ENCODE data around the gene GRWD1.

GRWD1 gene

GRCh38 chr19:48445606-48446481, at the start of gene GRWD1:
Gene GRWD1 (plus strand): TSS chr19:48445983. CDS start chr19:48446006, 23 bp downstream.
- no peak for TF ChIP-seq CEBPB (IDR thresholded peaks at IDR 0.05)
- TF ChIP-seq USF1 (IDR thresholded peaks at IDR 0.05), result peak; percentile 53; the same call in 1 of the 2 replicates
- 0 out of 2 replicates have a peak, but pooled peaks have one; percentile 9 for TF ChIP-seq TEAD4 (IDR thresholded peaks at IDR 0.05)
- TF ChIP-seq MAX (IDR thresholded peaks at IDR 0.05), result peak; percentile 98
- peak; percentile 89 for TF ChIP-seq TAF1 (IDR thresholded peaks at IDR 0.05; ENCODE audit: low read depth)
- TF ChIP-seq YY1 (IDR thresholded peaks at IDR 0.05; ENCODE audit: low read depth), result peak; percentile 97
- TF ChIP-seq CREB1 (IDR thresholded peaks at IDR 0.05; ENCODE audit: low read depth), result peak; percentile 85
- TF ChIP-seq EGR1 (IDR thresholded peaks at IDR 0.05), result no peak
- no peak for TF ChIP-seq EP300 (IDR thresholded peaks at IDR 0.05; ENCODE audit: borderline replicate concordance)

- no peak for TF ChIP-seq FOXM1 (IDR thresholded peaks at IDR 0.05; ENCODE audit: borderline replicate concordance, low read depth)
- TF ChIP-seq EP300 (IDR thresholded peaks at IDR 0.05; ENCODE audit: borderline replicate concordance), result no peak
- no peak for TF ChIP-seq TCF12 (IDR thresholded peaks at IDR 0.05; ENCODE audit: low read depth)
- no peak for TF ChIP-seq TEAD4 (IDR thresholded peaks at IDR 0.05)
- no peak for TF ChIP-seq EGR1 (IDR thresholded peaks at IDR 0.05)
- TF ChIP-seq ZBTB7A (IDR thresholded peaks at IDR 0.05; ENCODE audit: low read depth), result no peak
- no peak for TF ChIP-seq CEBPB (IDR thresholded peaks at IDR 0.05)
- no peak for TF ChIP-seq MAX (IDR thresholded peaks at IDR 0.05)
- TF ChIP-seq NFIC (IDR thresholded peaks at IDR 0.05), result no peak
- TF ChIP-seq USF1 (IDR thresholded peaks at IDR 0.05), result no peak
- no peak for TF ChIP-seq YY1 (IDR thresholded peaks at IDR 0.05; ENCODE audit: low read depth)
- no peak for TF ChIP-seq RAD21 (IDR thresholded peaks at IDR 0.05; ENCODE audit: low read depth)
- no peak for TF ChIP-seq TAF1 (IDR thresholded peaks at IDR 0.05; ENCODE audit: low read depth)
- no peak for TF ChIP-seq REST (IDR thresholded peaks at IDR 0.05; ENCODE audit: low read depth)
- no peak for TF ChIP-seq CREB1 (IDR thresholded peaks at IDR 0.05; ENCODE audit: low read depth)
Measured at GRCh38 chr19:48396016-48396823, 49.6 kb upstream of the GRWD1 start.

GRCh38 chr19:48396824-48397176, 49.0 kb upstream of the GRWD1 start:
- no peak for TF ChIP-seq TAF1 (IDR thresholded peaks at IDR 0.05; ENCODE audit: low read depth)
- TF ChIP-seq MAX (IDR thresholded peaks at IDR 0.05), result no peak
- TF ChIP-seq FOXM1 (IDR thresholded peaks at IDR 0.05; ENCODE audit: borderline replicate concordance, low read depth), result no peak
- no peak for TF ChIP-seq NFIC (IDR thresholded peaks at IDR 0.05)
- no peak for TF ChIP-seq RAD21 (IDR thresholded peaks at IDR 0.05; ENCODE audit: low read depth)
- no peak for TF ChIP-seq TEAD4 (IDR thresholded peaks at IDR 0.05)
- no peak for TF ChIP-seq REST (IDR thresholded peaks at IDR 0.05; ENCODE audit: low read depth)
- no peak for TF ChIP-seq USF1 (IDR thresholded peaks at IDR 0.05)
- TF ChIP-seq CEBPB (IDR thresholded peaks at IDR 0.05), result no peak
- no peak for TF ChIP-seq EP300 (IDR thresholded peaks at IDR 0.05; ENCODE audit: borderline replicate concordance)
- no peak for TF ChIP-seq YY1 (IDR thresholded peaks at IDR 0.05; ENCODE audit: low read depth)
- TF ChIP-seq CREB1 (IDR thresholded peaks at IDR 0.05; ENCODE audit: low read depth), result no peak
- no peak for TF ChIP-seq EGR1 (IDR thresholded peaks at IDR 0.05)
- no peak for TF ChIP-seq TCF12 (IDR thresholded peaks at IDR 0.05; ENCODE audit: low read depth)

Data from Ishikawa (cell line).